NCI-H2107 treated with DMSO at 0.1 percent for 48 hours (cell line): ENCODE measurements around the gene SH3BGR.
"Not testable (repeated sequence)": the region's sequence is repeated elsewhere in the genome, so short reads cannot be mapped to it uniquely, and the experiment has no call there.

Experiments
- DNase-seq: peaks from one replicate; lab custom pipeline; 2025; ENCODE audit not compliant: unreplicated experiment; lab: John Stamatoyannopoulos, UW

SH3BGR gene

GRCh38 chr21:39451332-39452206, at the start of gene SH3BGR:
Gene SH3BGR, plus strand, starts transcription at chr21:39451970. Its CDS starts 127 bp downstream, at chr21:39452097.
- DNase-seq = peak; percentile 36

- no peak for DNase-seq
Observed at GRCh38 chr21:39406065-39406464, 45.7 kb upstream of the SH3BGR start.

GRCh38 chr21:39419204-39419603, 32.6 kb upstream of the SH3BGR start:
- DNase-seq = not testable (repeated sequence)

DNA sequence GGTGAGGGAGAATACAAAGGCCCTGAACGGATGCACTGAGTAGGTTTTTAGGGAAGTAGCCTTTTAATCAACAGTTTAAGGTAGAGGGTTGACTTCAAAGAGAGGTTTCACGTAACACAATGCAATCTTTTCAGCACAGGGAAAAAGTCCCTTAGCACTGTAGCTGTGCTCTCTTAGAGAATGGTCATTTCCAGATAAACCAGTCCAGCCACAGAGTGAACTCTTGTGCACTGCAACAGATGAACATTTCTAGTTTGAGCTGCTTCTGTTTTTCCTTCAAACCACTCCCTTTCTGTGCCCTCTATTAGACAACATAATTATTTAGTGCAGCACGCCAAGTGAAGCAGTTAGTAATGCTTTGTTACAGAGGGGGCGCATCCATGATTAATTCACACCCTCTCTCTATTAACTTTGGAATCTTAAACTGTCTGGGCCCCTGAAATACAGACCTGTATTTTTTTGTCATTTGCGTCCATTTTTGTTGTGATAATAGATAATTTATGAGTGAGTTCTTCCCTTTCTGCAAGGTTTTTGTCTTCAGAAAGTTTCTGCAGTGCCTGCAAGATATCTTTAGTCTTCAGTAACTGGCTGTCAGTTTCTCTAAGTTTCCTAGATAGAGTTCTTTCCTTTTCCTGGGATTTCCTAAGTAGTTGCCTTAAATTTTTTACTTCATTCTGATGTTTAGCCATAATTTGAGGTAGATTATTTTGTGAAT, 29.1 kb upstream of the SH3BGR start:
- DNase-seq = no peak

GRCh38 chr21:39429445-39429844, 22.3 kb upstream of the SH3BGR start:
- no peak for DNase-seq

DNA sequence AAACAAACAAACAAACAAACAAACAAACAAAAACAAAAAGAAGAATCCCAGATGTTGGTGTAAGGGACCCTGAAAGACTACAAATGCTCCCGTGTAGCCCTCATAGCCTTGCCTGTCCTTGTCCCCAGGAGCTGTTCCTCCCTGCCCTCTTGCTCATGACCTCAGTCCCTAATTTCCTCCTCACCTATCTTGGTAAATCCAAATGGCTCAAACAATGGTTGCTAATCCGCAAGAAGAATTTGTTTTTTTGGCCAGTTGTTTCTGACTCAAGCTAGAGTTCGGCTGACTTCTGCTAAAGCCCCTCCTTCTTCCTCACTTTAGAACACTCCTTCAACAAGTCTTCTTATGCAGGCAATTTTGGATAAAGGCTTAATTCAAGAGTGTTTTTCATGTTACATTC, 21.8 kb upstream of the SH3BGR start:
- no peak for DNase-seq

DNA sequence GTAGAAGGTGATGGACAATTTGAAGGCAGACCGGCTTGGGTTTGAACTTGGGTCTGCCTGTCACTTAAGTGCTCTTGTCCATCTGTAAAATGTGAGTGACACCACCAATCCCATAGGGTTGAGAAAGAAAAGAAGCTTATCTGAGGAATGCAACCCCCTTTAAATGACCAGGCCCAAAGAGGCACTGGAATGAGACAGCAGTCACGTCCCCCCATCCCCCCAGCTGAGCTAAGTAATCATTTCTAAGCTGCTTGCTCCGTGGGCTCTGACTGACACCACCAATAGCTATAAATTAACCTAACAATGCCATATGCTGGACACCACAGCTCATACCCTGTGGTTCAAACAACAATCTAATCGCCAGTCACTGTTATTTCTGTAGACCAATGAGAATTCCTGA, 21.3 kb upstream of the SH3BGR start:
- no peak for DNase-seq

- DNase-seq = no peak
Observed at GRCh38 chr21:39430954-39431353, 20.8 kb upstream of the SH3BGR start.

GRCh38 chr21:39434950-39435349, 16.8 kb upstream of the SH3BGR start:
- no peak for DNase-seq

- DNase-seq = no peak
Observed at GRCh38 chr21:39439232-39439631, 12.5 kb upstream of the SH3BGR start.

- DNase-seq = peak; percentile 54
Observed at GRCh38 chr21:39441502-39442475, 10.0 kb upstream of the SH3BGR start.

GRCh38 chr21:39444421-39445180, 7.2 kb upstream of the SH3BGR start:
- DNase-seq = no peak

GRCh38 chr21:39445321-39446269, 6.2 kb upstream of the SH3BGR start, which contains the start of gene LCA5L:
Gene LCA5L, minus strand, starts transcription at chr21:39445778. Its CDS starts 17,285 bp downstream, at chr21:39428493.
- peak; percentile 70 for DNase-seq

DNA sequence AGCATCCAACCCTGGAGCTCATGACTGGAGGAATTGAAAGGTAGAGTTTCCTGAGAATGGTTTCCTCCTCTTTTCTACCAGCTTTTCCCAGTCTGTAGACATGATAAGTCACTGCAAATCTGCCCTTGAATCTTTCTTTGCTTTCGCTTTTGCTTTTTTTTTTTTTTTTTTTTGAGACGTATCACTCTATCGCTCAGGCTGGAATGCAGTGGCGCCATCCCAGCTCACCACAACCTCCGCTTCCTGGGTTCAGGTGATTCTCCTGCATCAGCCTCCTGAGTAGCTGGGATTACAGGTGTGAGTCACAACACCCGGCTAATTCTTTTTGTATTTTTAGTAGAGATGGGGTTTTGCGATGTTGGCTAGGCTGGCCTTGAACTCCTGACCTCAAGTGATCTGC, 4.5 kb upstream of the SH3BGR start:
- DNase-seq = no peak

- peak; percentile 56 for DNase-seq
Observed at GRCh38 chr21:39452207-39452969, 618 bp downstream of the SH3BGR start.

- DNase-seq = peak; percentile 72
Observed at GRCh38 chr21:39452970-39453342, 1.2 kb downstream of the SH3BGR start.

DNA sequence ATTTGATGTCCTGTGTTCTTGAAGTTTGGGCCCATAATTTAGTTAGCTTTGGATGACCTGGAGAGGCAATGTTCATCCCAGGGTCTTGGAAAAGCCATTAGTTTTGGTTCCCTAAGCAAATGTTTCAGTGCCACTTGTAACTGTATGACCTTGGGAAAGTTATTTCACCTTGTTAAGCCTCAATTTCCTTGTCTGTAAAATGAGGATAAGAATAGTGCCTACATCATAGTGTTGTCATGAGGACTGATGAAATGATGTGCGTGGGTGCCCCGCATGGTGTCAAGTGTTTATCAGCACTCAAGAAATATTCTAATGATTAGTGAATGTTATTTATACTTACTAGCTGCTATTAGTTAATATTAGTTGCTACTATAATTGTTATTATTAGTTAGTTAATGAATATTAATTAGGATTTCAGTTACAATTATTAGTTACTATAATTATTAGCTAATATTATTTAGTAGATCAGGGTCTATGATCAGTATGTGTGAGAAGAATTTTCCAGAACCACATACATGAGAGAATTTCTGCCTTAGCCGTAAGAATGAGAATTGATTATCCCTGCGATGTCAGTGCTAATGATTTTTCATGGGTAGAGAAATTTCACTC, 1.9 kb downstream of the SH3BGR start:
- DNase-seq = no peak
